ENCODE data around the gene CST8.

CST8 gene

DNA sequence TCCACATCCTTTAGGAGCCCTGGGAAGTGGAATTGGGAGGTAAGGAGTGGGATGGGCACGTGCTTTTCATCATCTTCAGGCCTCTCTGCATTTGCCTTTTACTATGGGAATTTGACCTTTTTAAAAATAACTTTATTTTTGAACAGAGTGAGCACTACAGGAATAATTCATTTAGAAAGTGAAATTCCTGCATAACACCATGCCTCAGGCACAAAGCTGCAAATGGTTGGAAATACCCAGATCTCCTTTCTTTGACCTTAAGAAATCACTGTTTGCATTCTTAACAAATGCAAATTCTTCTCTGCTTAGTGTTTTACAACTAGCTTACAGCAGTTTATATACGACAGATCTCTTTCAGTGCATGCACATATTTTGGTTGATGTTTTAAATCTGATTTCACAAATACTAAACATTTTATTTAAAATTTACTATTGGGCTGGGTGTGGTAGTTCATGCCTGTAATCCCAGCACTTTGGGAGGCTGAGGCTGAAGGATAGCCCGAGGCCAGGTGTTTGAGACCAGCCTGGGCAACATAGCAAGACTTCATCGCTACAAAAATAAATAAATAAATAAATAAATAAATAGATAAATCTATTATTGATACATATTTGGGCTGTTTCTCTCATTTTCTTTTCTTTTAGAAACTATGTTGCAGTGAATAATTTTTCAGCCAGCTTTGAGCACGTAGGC, 24.5 kb downstream of the CST8 start:
- no peak overlapping the region for H3K27ac ChIP-seq
- DNase-seq (ENCODE audit: low read depth, low spot score) = no peak

DNA sequence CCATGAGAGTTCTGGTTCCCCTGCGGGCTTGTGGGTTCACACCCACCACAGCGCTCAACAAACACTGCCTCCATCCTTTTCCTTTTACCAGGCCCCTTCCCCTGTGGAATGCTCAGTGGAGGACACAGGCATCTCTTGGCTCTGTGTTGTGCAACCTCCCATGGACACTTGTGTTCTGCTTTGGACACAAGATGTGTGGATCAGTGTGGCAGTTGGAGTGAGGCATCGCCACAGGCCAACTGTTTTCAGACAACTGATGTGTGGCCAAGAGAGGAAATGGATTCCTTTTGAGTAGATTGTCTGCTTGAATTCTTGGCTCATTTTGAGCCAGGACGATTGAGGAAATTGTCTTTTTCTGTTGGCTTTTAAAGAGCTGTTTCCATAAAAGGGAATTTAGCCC, 26.8 kb downstream of the CST8 start:
- DNase-seq (ENCODE audit: low read depth, low spot score) = no peak
- no peak overlapping the region for H3K27ac ChIP-seq

DNA sequence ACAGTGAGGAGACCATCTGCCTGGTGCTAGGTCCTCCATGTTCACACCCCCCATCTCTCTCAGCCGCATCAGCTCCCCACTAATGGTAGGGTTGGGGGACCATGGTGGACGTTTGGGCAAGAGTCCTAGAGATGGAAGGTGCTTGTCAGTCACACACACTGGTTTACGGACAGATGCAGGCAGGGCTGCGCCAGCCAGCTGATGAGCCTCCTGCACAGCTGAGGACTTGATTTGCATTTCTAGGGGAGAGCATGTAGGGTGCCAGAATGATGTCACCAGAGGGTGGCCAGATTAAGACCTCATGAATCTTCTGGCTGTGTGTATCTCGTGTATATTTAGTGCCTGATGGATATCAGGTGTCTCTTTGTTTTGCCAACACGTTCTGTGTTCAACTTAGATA, 28.6 kb downstream of the CST8 start:
- DNase-seq (ENCODE audit: low read depth, low spot score) = no peak
- no peak overlapping the region for H3K27ac ChIP-seq

DNA sequence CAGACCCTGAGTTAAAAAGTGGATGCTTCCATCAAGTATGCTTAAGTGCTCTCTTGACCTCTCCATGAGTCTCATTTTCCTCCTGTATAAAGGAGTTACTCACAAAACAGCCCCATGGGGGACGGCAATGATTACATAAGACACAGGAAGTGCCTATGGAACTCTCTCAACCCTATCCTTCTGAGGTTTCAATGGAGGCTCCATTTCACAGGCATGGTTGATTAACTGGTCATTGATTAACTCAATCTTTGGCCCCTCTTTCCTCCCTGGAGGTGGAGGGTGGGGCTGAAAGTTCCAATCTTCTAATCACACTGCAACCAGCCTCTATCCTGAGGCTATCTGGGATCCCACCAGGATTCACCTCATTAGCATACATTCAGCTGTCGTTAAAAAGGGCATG, 29.3 kb downstream of the CST8 start:
- no peak overlapping the region for H3K27ac ChIP-seq
- DNase-seq (ENCODE audit: low read depth, low spot score) = no peak

DNA sequence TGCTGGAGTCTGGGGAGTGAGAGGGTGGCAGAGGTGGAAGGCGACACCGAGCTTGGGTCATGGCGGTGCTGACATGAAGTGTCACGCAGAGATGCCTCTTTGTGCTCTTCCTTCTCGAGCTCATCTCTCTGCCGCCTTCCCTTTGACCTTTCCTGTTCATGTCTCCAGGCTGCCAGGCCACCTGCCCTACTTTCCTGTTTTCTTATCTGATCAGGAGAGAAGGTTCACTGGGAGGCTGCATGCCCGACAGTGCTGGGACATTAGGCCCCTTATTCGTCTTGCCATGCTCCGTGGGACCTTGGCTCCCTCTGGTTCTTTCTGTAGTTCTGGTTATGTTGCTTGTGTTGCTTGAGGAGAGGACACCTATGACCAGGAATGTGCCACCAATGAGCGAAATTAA, 33.2 kb downstream of the CST8 start:
- no peak for DNase-seq (ENCODE audit: low read depth, low spot score)
- no peak overlapping the region for H3K27ac ChIP-seq

DNA sequence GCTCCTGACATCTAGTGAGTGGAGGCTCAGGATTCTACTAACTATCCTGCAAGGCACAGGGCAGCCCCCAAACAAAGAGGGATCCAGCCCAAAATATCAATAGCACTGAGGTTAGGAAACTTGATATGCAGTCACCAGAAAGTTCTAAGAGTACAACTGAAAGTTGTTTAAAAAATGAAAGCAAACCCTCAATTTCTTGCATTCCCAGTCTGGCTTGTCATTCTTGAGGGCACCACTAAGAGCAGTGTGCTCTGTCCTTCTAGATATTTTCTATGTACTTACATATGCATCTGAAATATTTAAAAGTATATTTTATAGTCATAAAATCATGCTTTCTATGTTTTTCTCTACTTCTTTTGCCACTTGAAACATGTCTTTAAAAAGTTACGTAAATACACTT, 35.9 kb downstream of the CST8 start:
- no peak for DNase-seq (ENCODE audit: low read depth, low spot score)
- H3K27ac ChIP-seq = no peak overlapping the region

DNA sequence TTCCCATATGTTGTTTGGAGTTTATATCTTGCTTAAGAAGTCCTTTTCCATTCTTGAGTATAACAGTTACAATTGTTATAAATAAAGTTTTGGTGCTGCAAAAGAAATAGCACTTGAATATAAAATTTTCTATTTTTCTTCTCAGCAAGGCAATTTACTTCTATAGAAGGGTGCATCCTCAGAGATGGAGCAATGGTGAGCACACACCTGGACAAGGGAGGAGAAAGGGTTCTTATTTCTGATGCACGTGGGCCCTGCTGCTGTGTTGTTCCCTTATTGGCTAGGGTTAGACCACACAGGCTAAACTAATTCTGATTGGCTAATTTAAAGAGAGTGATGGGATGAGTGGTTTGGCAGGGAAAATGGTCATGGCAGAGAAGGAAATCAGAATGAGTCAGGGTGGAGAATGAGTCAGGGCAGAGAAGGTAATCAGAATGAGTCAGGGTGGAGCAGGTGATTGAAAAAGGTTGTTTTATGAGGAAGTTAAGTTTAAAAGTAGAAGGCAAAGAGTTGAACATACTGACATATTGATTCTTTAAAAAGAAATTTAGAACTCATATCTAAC, 38.0 kb downstream of the CST8 start:
- DNase-seq (ENCODE audit: low read depth, low spot score) = peak; percentile 39
- peak overlapping the region; percentile 48 for H3K27ac ChIP-seq

DNA sequence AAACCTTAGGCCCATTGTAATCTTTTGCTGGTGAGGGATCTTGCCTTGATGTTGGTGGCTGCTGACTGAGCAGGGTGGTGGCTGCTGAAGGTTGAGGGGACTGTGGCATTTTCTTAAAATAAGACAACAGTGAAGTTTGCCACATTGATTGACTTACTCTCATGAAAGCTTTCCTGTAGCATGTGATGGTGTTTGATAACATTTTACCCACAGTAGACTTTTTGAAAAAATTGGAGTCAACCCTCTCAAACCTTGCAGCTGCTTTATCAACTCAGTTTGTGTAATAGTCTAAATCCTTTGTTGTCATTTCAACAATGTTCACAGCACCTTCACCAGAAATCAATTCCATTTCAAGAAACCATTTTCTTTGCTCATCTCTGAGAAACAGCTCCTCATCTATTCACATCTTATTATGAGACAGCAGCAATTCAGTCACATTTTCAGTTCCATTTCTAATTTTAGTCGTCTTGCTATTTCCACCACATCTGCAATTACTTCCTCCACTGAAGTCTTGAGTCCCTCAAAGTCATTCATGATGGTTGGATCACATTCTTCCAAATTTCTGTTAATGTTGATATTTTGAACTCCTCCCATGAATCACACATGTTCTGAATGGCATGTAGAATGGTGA, 40.1 kb downstream of the CST8 start:
- no peak for DNase-seq (ENCODE audit: low read depth, low spot score)
- H3K27ac ChIP-seq = no peak overlapping the region

DNA sequence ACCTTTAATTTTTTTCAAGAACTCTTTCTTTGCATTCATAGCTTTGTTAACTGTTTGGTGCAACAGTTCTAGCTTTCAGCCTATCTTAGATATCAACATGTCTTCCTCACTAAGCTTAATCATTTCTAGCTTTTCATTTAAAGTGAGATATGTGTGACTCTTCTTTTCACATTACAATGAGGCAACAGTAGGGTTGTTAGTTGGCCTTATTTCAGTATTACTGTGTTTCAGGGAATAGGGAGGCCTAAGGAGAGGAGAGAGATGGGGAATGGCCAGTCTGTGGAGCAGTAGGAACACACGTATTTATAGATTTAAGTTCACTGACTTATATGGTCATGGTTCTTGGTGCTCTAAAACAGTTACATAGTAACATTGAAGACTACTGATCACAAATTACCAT, 41.6 kb downstream of the CST8 start:
- no peak overlapping the region for H3K27ac ChIP-seq

DNA sequence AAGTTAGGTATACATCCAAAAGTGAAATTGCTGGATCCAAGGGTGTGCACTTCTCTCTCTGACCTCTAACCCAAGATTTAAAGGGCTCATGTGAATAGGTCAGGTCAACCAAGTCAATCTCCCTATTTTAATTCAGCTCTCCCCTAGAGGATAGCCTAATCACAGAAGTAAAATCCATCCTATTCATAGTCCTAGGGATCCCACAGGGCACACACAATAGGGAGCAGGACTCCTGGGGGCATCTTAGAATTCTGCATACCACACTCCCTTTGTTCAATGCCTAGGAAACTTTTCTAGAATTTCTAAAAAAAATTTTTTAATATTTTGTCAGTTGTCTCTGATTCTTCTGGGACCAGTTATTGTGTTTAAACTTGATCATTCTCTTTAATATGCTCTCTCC, 42.2 kb downstream of the CST8 start:
- DNase-seq (ENCODE audit: low read depth, low spot score) = no peak
- no peak overlapping the region for H3K27ac ChIP-seq

More for the DNA sequence above, 41.6 kb downstream of the CST8 start:
- no peak for DNase-seq (ENCODE audit: low read depth, low spot score)

DNA sequence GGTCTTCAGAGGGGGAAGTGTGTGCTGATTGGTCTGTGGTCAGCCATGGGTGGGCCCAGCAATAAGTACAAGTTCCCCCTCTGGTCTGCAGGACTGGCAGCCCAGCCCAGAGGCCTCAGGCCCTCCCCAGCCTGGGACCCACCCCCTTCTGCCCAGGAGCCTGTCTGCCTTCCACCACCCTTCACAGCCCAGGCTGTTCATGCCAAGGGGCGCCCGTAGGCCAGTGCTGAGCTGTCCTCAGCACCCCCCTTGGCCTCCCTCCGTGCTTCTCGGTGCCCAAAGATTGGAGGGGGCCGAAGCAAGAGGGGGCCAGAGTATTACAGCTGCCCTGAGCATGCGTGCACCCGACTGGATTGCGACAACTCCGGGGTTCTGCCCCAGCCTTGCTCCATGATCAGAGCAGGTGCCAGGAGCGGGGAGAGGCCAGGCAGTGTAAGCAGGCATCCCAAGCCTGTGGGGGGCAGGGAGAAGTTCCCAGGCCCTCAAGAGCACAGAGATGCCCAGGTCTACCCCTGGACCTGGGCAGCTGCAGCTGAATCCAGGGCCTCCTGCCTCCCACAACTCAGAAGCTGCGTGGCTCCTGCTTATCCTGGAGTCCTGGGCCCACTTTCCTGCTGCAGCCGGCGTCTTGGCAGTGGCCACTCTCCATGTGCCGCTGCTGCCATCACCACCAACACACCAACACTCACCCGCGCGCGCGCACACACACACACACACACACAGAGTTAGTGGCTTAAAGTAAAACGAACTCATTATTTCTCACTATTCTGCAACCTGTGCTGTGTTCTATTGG, 44.1 kb downstream of the CST8 start:
- no peak overlapping the region for H3K27ac ChIP-seq
- DNase-seq (ENCODE audit: low read depth, low spot score) = no peak

DNA sequence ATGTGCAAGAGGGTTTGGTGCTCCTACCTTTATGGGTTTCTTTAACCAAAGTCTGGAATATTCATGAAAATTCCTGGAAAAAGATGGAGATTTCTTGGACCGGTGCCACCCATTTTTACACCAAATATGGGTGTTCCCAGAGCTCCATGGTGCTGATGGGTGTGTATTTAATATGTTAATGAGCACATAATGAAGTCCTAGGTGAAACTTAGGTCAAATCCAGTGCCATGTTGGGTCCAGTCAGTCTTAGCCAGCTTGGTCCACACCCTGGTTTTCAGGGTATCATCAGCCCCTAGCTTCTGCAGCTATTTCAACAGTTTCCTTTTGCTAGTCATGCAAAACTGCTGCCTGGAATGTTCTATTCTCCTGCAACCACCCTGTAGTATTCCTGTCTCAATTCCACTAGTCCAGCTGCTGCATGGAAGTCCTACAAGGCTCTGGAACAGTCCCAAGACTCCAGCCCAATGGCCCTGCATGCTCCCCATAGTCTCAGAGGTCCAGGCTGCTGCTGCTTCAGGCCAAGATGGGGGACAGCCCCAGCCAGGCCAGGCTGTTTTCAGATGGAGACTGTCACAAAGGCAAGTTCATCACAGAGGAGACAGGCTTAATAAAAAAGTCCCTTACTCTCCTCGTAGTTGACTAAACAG, 45.5 kb downstream of the CST8 start:
- no peak for DNase-seq (ENCODE audit: low read depth, low spot score)
- no peak overlapping the region for H3K27ac ChIP-seq

DNA sequence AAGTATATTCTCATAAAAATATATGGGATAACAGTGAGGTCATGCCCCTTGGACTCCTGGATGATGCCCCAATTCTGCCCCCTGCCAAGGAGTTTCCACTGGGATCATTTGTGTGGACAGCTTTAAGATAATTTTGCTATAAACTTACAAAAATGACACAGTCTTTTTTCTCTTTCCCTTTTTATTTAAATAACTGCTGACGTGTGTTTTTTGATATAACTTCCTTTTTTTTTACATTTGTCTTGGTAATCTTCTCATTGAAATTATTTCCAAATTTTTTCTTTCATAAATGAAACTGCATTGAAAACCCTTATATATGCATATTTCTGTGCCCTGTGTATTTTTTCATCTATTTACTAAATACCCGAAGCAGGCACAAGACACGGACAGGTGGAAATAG, 46.1 kb downstream of the CST8 start:
- DNase-seq (ENCODE audit: low read depth, low spot score) = no peak

DNA sequence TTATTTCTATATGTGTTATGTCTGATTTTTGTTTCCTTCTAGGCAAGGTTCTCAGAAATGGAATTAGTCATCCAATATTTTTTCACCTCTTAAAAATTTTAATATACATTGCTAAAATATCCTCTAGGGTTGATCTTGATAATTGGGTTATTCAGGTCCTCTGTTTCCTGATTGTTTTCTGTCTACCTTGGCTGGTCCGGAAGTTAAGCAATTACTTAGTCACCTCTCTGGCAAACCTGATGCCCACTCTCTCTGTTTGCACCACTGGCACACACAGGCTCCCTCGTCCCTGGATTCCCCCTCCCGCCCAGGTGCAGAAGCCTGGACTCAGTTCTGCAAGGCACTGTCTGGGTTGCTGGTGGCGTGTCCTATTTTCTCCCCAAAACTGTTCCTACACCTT, 49.7 kb downstream of the CST8 start:
- peak; percentile 33 for DNase-seq (ENCODE audit: low read depth, low spot score)
- H3K27ac ChIP-seq = peak overlapping the region; percentile 35

More for the DNA sequence above, 46.1 kb downstream of the CST8 start:
- no peak overlapping the region for H3K27ac ChIP-seq

DNA sequence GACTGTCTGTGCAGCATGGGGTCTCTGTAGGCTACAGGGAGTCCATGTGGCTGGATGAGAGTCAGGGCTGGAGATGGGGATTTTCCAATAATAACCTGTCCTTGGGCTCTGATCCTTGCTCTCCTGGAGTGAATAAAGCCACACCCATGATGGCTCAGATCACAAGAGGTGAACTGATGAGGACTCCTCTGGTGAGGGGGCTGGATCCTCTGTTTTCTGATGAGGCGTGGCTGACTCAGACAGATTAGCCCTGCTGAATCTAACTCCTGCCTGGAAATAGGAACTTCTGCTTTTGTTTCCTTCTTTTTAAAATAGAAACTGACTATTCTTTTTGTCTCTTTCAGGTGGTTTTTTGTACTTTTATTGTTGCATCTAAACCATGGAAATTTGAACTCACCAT, 50.4 kb downstream of the CST8 start:
- H3K27ac ChIP-seq = peak overlapping the region; percentile 35
- DNase-seq (ENCODE audit: low read depth, low spot score) = no peak

DNA sequence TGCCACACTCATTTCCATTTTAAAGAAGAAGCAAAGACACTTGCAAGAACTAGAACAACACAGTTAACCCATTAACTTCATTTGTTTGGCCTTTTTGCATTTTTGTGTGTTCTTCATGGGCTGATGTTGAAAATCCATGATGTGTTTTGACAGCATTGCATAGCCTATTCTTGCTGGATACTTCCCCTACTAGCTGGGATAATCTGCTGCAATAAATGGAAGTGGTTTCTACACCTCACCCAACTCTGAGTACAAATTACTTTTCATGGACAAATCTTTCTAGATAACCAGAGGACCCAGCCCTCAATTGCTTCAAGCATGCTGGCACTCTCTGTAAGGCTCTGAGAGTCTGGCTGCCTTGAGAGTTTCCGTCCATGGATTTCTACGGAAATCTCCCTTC, 50.9 kb downstream of the CST8 start:
- H3K27ac ChIP-seq = peak overlapping the region; percentile 35
- DNase-seq (ENCODE audit: low read depth, low spot score) = no peak

DNA sequence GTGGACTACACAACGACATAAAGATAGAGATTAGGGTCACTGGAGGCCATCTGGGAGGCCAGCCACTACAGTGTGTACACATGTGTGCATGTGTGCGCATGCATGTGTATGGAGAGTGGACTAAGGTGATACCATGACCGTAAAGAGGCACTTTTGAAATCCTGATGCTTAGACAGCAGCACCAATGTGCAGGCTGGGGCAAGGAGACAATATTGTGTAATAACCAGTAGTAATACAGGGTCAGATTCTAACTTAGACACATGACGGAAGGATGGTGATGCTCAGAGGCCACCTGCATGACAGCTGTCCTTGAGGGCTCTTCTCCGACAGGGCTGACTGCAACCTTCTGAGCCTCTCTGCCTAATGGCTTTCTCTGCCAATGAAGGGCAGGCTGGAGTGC, 51.9 kb downstream of the CST8 start:
- no peak overlapping the region for H3K27ac ChIP-seq
- no peak for DNase-seq (ENCODE audit: low read depth, low spot score)

DNA sequence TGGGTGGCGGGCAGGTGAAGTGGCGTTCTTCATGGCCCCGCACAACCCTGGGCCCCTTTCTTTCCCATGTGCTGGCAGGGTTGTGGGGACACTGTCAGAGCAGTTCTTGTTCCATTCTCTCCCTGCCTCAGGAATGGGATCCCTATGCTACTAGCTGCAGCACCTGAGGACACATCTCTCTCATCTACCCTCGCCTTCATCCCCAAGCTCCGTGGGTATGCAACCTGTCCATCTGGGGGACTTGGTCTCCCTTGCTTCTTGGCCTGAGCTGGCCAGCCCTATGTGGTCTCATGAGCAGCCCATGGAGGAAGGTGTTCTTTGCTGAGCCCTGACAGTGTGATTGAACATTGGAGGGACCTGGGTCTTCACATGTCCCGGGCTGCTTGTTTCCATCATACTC, 53.2 kb downstream of the CST8 start:
- DNase-seq (ENCODE audit: low read depth, low spot score) = no peak

More for the DNA sequence above, 53.2 kb downstream of the CST8 start:
- H3K27ac ChIP-seq = no peak overlapping the region

Measured in epithelial cell of prostate (primary cell).